ENCODE data around the gene KRT35. TPM values are rescaled to one million over a fixed set of nuclear protein-coding genes. Genes with fewer than 3 reads are reported as not detected.

The KRT35 gene
- total RNA-seq, 1 experiment from 2014 or later: not detected

- H4K20me1 ChIP-seq (ENCODE audit: insufficient read depth, low read depth, low read length): no peaks in the 10 kb centered on the region
- H3K4me3 ChIP-seq (ENCODE audit: low read length): no peak overlapping the region
- no peaks in the 10 kb centered on the region for H3K36me3 ChIP-seq (ENCODE audit: insufficient read depth, low read length)
Observed at GRCh38 chr17:41476866-41477815, 3.8 kb downstream of the KRT35 start.

GRCh38 chr17:41475421-41475820, 5.5 kb downstream of the KRT35 start:
- H3K4me2 ChIP-seq (ENCODE audit: low read depth, low read length, poor library complexity, severe bottlenecking): no peak overlapping the region
- H3K9me2 ChIP-seq (replicated peaks; ENCODE audit: insufficient read depth, low read length): no peaks in the 10 kb centered on the region
- no peak for DNase-seq
- no peaks in the 10 kb centered on the region for H3K9me3 ChIP-seq (ENCODE audit: low read length)
- H4K20me1 ChIP-seq (ENCODE audit: insufficient read depth, low read depth, low read length): no peaks in the 10 kb centered on the region
- H2AFZ ChIP-seq (ENCODE audit: low read length): no peak overlapping the region
- no peaks in the 10 kb centered on the region; the same call in 1 of the 2 replicates for H3K27me3 ChIP-seq (ENCODE audit: low read length)
- H3K9ac ChIP-seq (ENCODE audit: low read length): no peak overlapping the region
- no peaks in the 10 kb centered on the region for H3K4me1 ChIP-seq (ENCODE audit: low read length)
- H3K79me2 ChIP-seq (ENCODE audit: low read length): no peaks in the 10 kb centered on the region
- H3K4me3 ChIP-seq (ENCODE audit: low read length): no peak overlapping the region
- no peaks in the 10 kb centered on the region for H3K36me3 ChIP-seq (ENCODE audit: insufficient read depth, low read length)
- no peak overlapping the region for H3K27ac ChIP-seq (ENCODE audit: low read length)

More at GRCh38 chr17:41476866-41477815, 3.8 kb downstream of the KRT35 start:
- no peaks in the 10 kb centered on the region; the same call in 1 of the 2 replicates for H3K27me3 ChIP-seq (ENCODE audit: low read length)
- H3K4me2 ChIP-seq (ENCODE audit: low read depth, low read length, poor library complexity, severe bottlenecking): no peak overlapping the region
- no peak overlapping the region for H2AFZ ChIP-seq (ENCODE audit: low read length)
- H3K4me1 ChIP-seq (ENCODE audit: low read length): no peaks in the 10 kb centered on the region
- DNase-seq: no peak
- H3K9ac ChIP-seq (ENCODE audit: low read length): no peak overlapping the region
- H3K9me2 ChIP-seq (replicated peaks; ENCODE audit: insufficient read depth, low read length): no peaks in the 10 kb centered on the region
- no peaks in the 10 kb centered on the region for H3K79me2 ChIP-seq (ENCODE audit: low read length)
- no peak overlapping the region for H3K27ac ChIP-seq (ENCODE audit: low read length)
- H3K9me3 ChIP-seq (ENCODE audit: low read length): no peaks in the 10 kb centered on the region

- Histone ChIP-seq H3K9me2 (replicated peaks; ENCODE audit: insufficient read depth, low read length) (no peaks in the 10 kb centered on the region), H3K4me2 (ENCODE audit: low read depth, low read length, poor library complexity, severe bottlenecking) (no peak overlapping the region), H3K4me3 (ENCODE audit: low read length) (no peak overlapping the region), H2AFZ (ENCODE audit: low read length) (no peak overlapping the region), H3K9ac (ENCODE audit: low read length) (no peak overlapping the region), H3K27ac (ENCODE audit: low read length) (no peak overlapping the region), H4K20me1 (ENCODE audit: insufficient read depth, low read depth, low read length) (no peaks in the 10 kb centered on the region), H3K36me3 (ENCODE audit: insufficient read depth, low read length) (no peaks in the 10 kb centered on the region), H3K4me1 (ENCODE audit: low read length) (no peaks in the 10 kb centered on the region), H3K9me3 (ENCODE audit: low read length) (no peaks in the 10 kb centered on the region), H3K27me3 (ENCODE audit: low read length) (no peaks in the 10 kb centered on the region; the same call in 1 of the 2 replicates), H3K79me2 (ENCODE audit: low read length) (no peaks in the 10 kb centered on the region)
- no peak for DNase-seq
Observed at GRCh38 chr17:41474863-41475262, 6.1 kb downstream of the KRT35 start.

GRCh38 chr17:41468346-41468745, 12.6 kb downstream of the KRT35 start:
- H3K79me2 ChIP-seq (ENCODE audit: low read length): no peaks in the 10 kb centered on the region
- H3K9me3 ChIP-seq (ENCODE audit: low read length): no peaks in the 10 kb centered on the region
- no peak overlapping the region for H3K9ac ChIP-seq (ENCODE audit: low read length)
- no peaks in the 10 kb centered on the region for H3K9me2 ChIP-seq (replicated peaks; ENCODE audit: insufficient read depth, low read length)
- H4K20me1 ChIP-seq (ENCODE audit: insufficient read depth, low read depth, low read length): no peaks in the 10 kb centered on the region
- no peak overlapping the region for H2AFZ ChIP-seq (ENCODE audit: low read length)
- no peaks in the 10 kb centered on the region for H3K4me1 ChIP-seq (ENCODE audit: low read length)
- H3K4me2 ChIP-seq (ENCODE audit: low read depth, low read length, poor library complexity, severe bottlenecking): no peak overlapping the region
- H3K36me3 ChIP-seq (ENCODE audit: insufficient read depth, low read length): no peaks in the 10 kb centered on the region
- no peak for DNase-seq
- H3K4me3 ChIP-seq (ENCODE audit: low read length): no peak overlapping the region
- H3K27me3 ChIP-seq (ENCODE audit: low read length): no peaks in the 10 kb centered on the region
- H3K27ac ChIP-seq (ENCODE audit: low read length): no peak overlapping the region

- Histone ChIP-seq H3K4me3 (ENCODE audit: low read length) (no peak overlapping the region), H4K20me1 (ENCODE audit: insufficient read depth, low read depth, low read length) (no peaks in the 10 kb centered on the region), H3K9ac (ENCODE audit: low read length) (no peak overlapping the region), H2AFZ (ENCODE audit: low read length) (no peak overlapping the region), H3K9me2 (replicated peaks; ENCODE audit: insufficient read depth, low read length) (no peaks in the 10 kb centered on the region), H3K9me3 (ENCODE audit: low read length) (no peaks in the 10 kb centered on the region), H3K4me2 (ENCODE audit: low read depth, low read length, poor library complexity, severe bottlenecking) (no peak overlapping the region), H3K79me2 (ENCODE audit: low read length) (no peaks in the 10 kb centered on the region), H3K36me3 (ENCODE audit: insufficient read depth, low read length) (no peaks in the 10 kb centered on the region), H3K27me3 (ENCODE audit: low read length) (no peaks in the 10 kb centered on the region), H3K4me1 (ENCODE audit: low read length) (no peaks in the 10 kb centered on the region), H3K27ac (ENCODE audit: low read length) (no peak overlapping the region)
- no peak for DNase-seq
Observed at GRCh38 chr17:41467561-41467960, 13.4 kb downstream of the KRT35 start.

- H3K9ac ChIP-seq (ENCODE audit: low read length): no peak within 1 kb of the TSS
- no peak within 1 kb of the TSS for H3K27ac ChIP-seq (ENCODE audit: low read length)
- no peak within 1 kb of the TSS for H3K4me3 ChIP-seq (ENCODE audit: low read length)
- no peak for DNase-seq
- no peak within 1 kb of the TSS for H3K4me2 ChIP-seq (ENCODE audit: low read depth, low read length, poor library complexity, severe bottlenecking)
- no peaks in the 10 kb centered on the region for H3K9me3 ChIP-seq (ENCODE audit: low read length)
- H3K4me1 ChIP-seq (ENCODE audit: low read length): no peaks in the 10 kb centered on the region
- H2AFZ ChIP-seq (ENCODE audit: low read length): no peak within 1 kb of the TSS
- no peaks in the 10 kb centered on the region for H3K79me2 ChIP-seq (ENCODE audit: low read length)
- no peaks in the 10 kb centered on the region for H3K27me3 ChIP-seq (ENCODE audit: low read length)
- H4K20me1 ChIP-seq (ENCODE audit: insufficient read depth, low read depth, low read length): no peaks in the 10 kb centered on the region
- H3K9me2 ChIP-seq (replicated peaks; ENCODE audit: insufficient read depth, low read length): no peaks in the 10 kb centered on the region
- no peaks in the 10 kb centered on the region for H3K36me3 ChIP-seq (ENCODE audit: insufficient read depth, low read length)
Observed at GRCh38 chr17:41466988-41467387, 14.0 kb downstream of the KRT35 start, which contains the start of gene KRT32. KRT32 (minus strand) TSS chr17:41467386; CDS start chr17:41467325, 61 bp downstream.

- H3K27me3 ChIP-seq (ENCODE audit: low read length): no peaks in the 10 kb centered on the region
- H3K9me3 ChIP-seq (ENCODE audit: low read length): no peaks in the 10 kb centered on the region
- no peak overlapping the region for H2AFZ ChIP-seq (ENCODE audit: low read length)
- H3K9ac ChIP-seq (ENCODE audit: low read length): no peak overlapping the region
- no peaks in the 10 kb centered on the region for H4K20me1 ChIP-seq (ENCODE audit: insufficient read depth, low read depth, low read length)
- H3K9me2 ChIP-seq (replicated peaks; ENCODE audit: insufficient read depth, low read length): no peaks in the 10 kb centered on the region
- no peak overlapping the region for H3K4me2 ChIP-seq (ENCODE audit: low read depth, low read length, poor library complexity, severe bottlenecking)
- no peak overlapping the region for H3K4me3 ChIP-seq (ENCODE audit: low read length)
- H3K27ac ChIP-seq (ENCODE audit: low read length): no peak overlapping the region
- no peaks in the 10 kb centered on the region for H3K36me3 ChIP-seq (ENCODE audit: insufficient read depth, low read length)
- no peaks in the 10 kb centered on the region for H3K4me1 ChIP-seq (ENCODE audit: low read length)
- DNase-seq: no peak
- no peaks in the 10 kb centered on the region for H3K79me2 ChIP-seq (ENCODE audit: low read length)
Observed at GRCh38 chr17:41464682-41465081, 16.3 kb downstream of the KRT35 start.

- Histone ChIP-seq H3K9ac (ENCODE audit: low read length) (no peak overlapping the region), H3K4me1 (ENCODE audit: low read length) (no peaks in the 10 kb centered on the region), H3K4me2 (ENCODE audit: low read depth, low read length, poor library complexity, severe bottlenecking) (no peak overlapping the region), H3K79me2 (ENCODE audit: low read length) (no peaks in the 10 kb centered on the region), H2AFZ (ENCODE audit: low read length) (no peak overlapping the region), H3K27ac (ENCODE audit: low read length) (no peak overlapping the region), H4K20me1 (ENCODE audit: insufficient read depth, low read depth, low read length) (no peaks in the 10 kb centered on the region), H3K27me3 (ENCODE audit: low read length) (no peaks in the 10 kb centered on the region), H3K9me2 (replicated peaks; ENCODE audit: insufficient read depth, low read length) (no peaks in the 10 kb centered on the region), H3K9me3 (ENCODE audit: low read length) (no peaks in the 10 kb centered on the region), H3K4me3 (ENCODE audit: low read length) (no peak overlapping the region), H3K36me3 (ENCODE audit: insufficient read depth, low read length) (no peaks in the 10 kb centered on the region)
- no peak for DNase-seq
Observed at GRCh38 chr17:41464173-41464572, 16.8 kb downstream of the KRT35 start.

Data from Karpas-422 (cell line).